H1 (cell line): ENCODE results near the gene CD79A. TPM values are rescaled to one million over a fixed set of nuclear protein-coding genes. Genes with fewer than 3 reads are reported as not detected.

Experiments used
- CTCF ChIA-PET: fragments of 300-600 bp; sonication (Branson Sonifier 250); formaldehyde crosslinking; loops from one replicate; lab custom pipeline; 2021; ENCODE audit not compliant: partially characterized antibody; lab: Charles Lee
- POLR2A ChIA-PET: fragments of 300-600 bp; sonication (Branson Sonifier 250); formaldehyde crosslinking; loops from one replicate; lab custom pipeline; 2021; ENCODE audit warnings: inconsistent platforms; ENCODE audit not compliant: partially characterized antibody; lab: Charles Lee
- DNase-seq, 2 experiments: peaks; one replicate each; pipeline versions ENCODE4 v3.0.0 to v3.0.0-alpha.2; 2010 to 2022; ENCODE audit warnings: low spot score in 2 of 2, low read depth in 1 of 2, mixed read lengths in 1 of 2
- FAIRE-seq: peaks from 2 replicates; lab custom pipeline; 2011; peaks lifted over from hg19 to GRCh38; lab: Jason Lieb, UNC
- H2AFZ ChIP-seq: 2 replicates; pipeline ENCODE4 v1.8.1; 2012; ENCODE audit warnings: low read length, inconsistent platforms
- H2AK5ac ChIP-seq: 2 replicates; pipeline ENCODE4 v1.6.1; 2013; ENCODE audit warnings: low read depth, low read length
- H2BK120ac ChIP-seq: replicated peaks from 2 replicates; pipeline ENCODE3; 2013; ENCODE audit warnings: low read depth, low read length, inconsistent platforms
- H2BK12ac ChIP-seq: 2 replicates; pipeline ENCODE4 v1.6.1; 2013; ENCODE audit warnings: low read depth, low read length
- H2BK15ac ChIP-seq: 2 replicates; pipeline ENCODE4 v1.6.1; 2013; ENCODE audit warnings: low read length
- H2BK20ac ChIP-seq: 2 replicates; pipeline ENCODE4 v1.6.1; 2013; ENCODE audit warnings: low read length
- H2BK5ac ChIP-seq: 2 replicates; pipeline ENCODE4 v1.6.1; 2013; ENCODE audit warnings: low read depth, low read length
- H3K14ac ChIP-seq: 2 replicates; pipeline ENCODE4 v1.6.1; 2013; ENCODE audit warnings: inconsistent platforms; ENCODE audit not compliant: insufficient read length
- H3K18ac ChIP-seq: 2 replicates; pipeline ENCODE4 v1.6.1; 2013; ENCODE audit warnings: low read length; ENCODE audit errors: extremely low read depth
- H3K23ac ChIP-seq: 2 replicates; pipeline ENCODE4 v1.6.1; 2013; ENCODE audit warnings: inconsistent platforms; ENCODE audit not compliant: insufficient read length
- H3K23me2 ChIP-seq: 2 replicates; pipeline ENCODE4 v1.6.1; 2013; ENCODE audit warnings: low read depth, low read length
- H3K27ac ChIP-seq: 2 replicates; pipeline ENCODE4 v1.6.1; 2011; ENCODE audit warnings: low read depth, low read length, inconsistent platforms
- H3K27me3 ChIP-seq, 4 experiments: replicated peaks in 1 of 4; 1 replicate in 1 of 4; 2 replicates in 3 of 4; pipeline versions ENCODE4 v1.6.1 to v1.8.1; 2011 to 2013; ENCODE audit warnings: low read length in 3 of 4, mild to moderate bottlenecking in 3 of 4, inconsistent platforms in 2 of 4, mixed read lengths in 2 of 4, moderate library complexity in 1 of 4; ENCODE audit not compliant: control insufficient read depth in 3 of 4, insufficient read depth in 3 of 4; ENCODE audit errors: extremely low read depth in 1 of 4
- H3K36me3 ChIP-seq, 4 experiments: 2 replicates each; pipeline versions ENCODE4 v1.6.1 to v1.8.1; 2011 to 2013; ENCODE audit warnings: mild to moderate bottlenecking in 4 of 4, low read length in 3 of 4, moderate library complexity in 2 of 4, control low read depth in 1 of 4, inconsistent platforms in 1 of 4; ENCODE audit not compliant: insufficient read depth in 4 of 4, control insufficient read depth in 2 of 4
- H3K4ac ChIP-seq: replicated peaks from 2 replicates; pipeline ENCODE3; 2013; ENCODE audit warnings: low read length, low read depth, mixed read lengths, inconsistent platforms; ENCODE audit not compliant: insufficient read length
- H3K4me1 ChIP-seq, 4 experiments: replicated peaks in 1 of 4; 1 replicate in 1 of 4; 2 replicates in 3 of 4; pipeline versions ENCODE4 v1.6.1 to v1.8.1; 2011 to 2013; ENCODE audit warnings: low read length in 3 of 4, inconsistent platforms in 2 of 4, mixed read lengths in 1 of 4; ENCODE audit not compliant: insufficient read depth in 4 of 4, control insufficient read depth in 3 of 4
- H3K4me2 ChIP-seq, 2 experiments: 2 replicates each; pipeline versions ENCODE4 v1.6.1 to v1.8.1; 2011 to 2013; ENCODE audit warnings: low read depth in 2 of 2, low read length in 2 of 2, control low read depth in 1 of 2, inconsistent platforms in 1 of 2, mild to moderate bottlenecking in 1 of 2; ENCODE audit not compliant: insufficient read depth in 1 of 2
- H3K4me3 ChIP-seq, 4 experiments: fragments of 200-600, 300-600 bp in 1 of 4; sonication (generic), shearing (Covaris generic), sonication (Bioruptor Twin) in 1 of 4; 2 replicates each; pipeline versions ENCODE4 v1.5.1 to v1.8.1; 2011 to 2016; ENCODE audit warnings: low read length in 4 of 4, low read depth in 3 of 4, control low read depth in 2 of 4, inconsistent platforms in 2 of 4, mild to moderate bottlenecking in 2 of 4, mixed read lengths in 1 of 4, moderate library complexity in 1 of 4; ENCODE audit not compliant: insufficient read depth in 2 of 4; ENCODE audit errors: extremely low read depth in 1 of 4
- H3K56ac ChIP-seq: replicated peaks from 2 replicates; pipeline ENCODE3; 2013; ENCODE audit warnings: low read depth, mild to moderate bottlenecking, mixed read lengths, low read length, inconsistent platforms; ENCODE audit not compliant: insufficient read length
- H3K79me1 ChIP-seq: 2 replicates; pipeline ENCODE4 v1.6.1; 2013; ENCODE audit warnings: low read depth, low read length, control low read depth
- H3K79me2 ChIP-seq, 2 experiments: 2 replicates each; pipeline versions ENCODE4 v1.6.1 to v1.8.1; 2012 to 2013; ENCODE audit warnings: low read length in 2 of 2, mild to moderate bottlenecking in 2 of 2, inconsistent platforms in 1 of 2; ENCODE audit not compliant: insufficient read depth in 2 of 2, control insufficient read depth in 1 of 2
- H3K9ac ChIP-seq, 4 experiments: replicated peaks in 1 of 4; 1 replicate in 1 of 4; 2 replicates in 3 of 4; pipeline versions ENCODE4 v1.6.1 to v1.8.1; 2011 to 2013; ENCODE audit warnings: low read depth in 3 of 4, low read length in 3 of 4, control low read depth in 2 of 4, mild to moderate bottlenecking in 2 of 4, moderate library complexity in 2 of 4, inconsistent platforms in 1 of 4; ENCODE audit errors: extremely low read depth in 1 of 4
- H3K9me3 ChIP-seq, 2 experiments: 2 replicates each; pipeline versions ENCODE4 v1.6.1 to v1.8.1; 2012 to 2013; ENCODE audit warnings: mild to moderate bottlenecking in 2 of 2, moderate library complexity in 2 of 2, control low read depth in 1 of 2, inconsistent platforms in 1 of 2, low read depth in 1 of 2, low read length in 1 of 2, mixed read lengths in 1 of 2; ENCODE audit not compliant: insufficient read depth in 2 of 2
- H4K20me1 ChIP-seq, 2 experiments: replicated peaks in 1 of 2; 2 replicates each; pipeline versions ENCODE3 to v1.8.1; 2011 to 2013; ENCODE audit warnings: inconsistent platforms in 2 of 2, low read length in 2 of 2, mild to moderate bottlenecking in 1 of 2; ENCODE audit not compliant: insufficient read depth in 2 of 2, control insufficient read depth in 1 of 2
- H4K5ac ChIP-seq: 2 replicates; pipeline ENCODE4 v1.6.1; 2013; ENCODE audit warnings: low read length, low read depth, mixed read lengths, inconsistent platforms; ENCODE audit not compliant: insufficient read length
- H4K8ac ChIP-seq: 2 replicates; pipeline ENCODE4 v1.8.0; 2013; ENCODE audit warnings: mild to moderate bottlenecking, moderate library complexity, low read length, inconsistent platforms; ENCODE audit not compliant: insufficient read depth; ENCODE audit errors: extremely low read depth
- H4K91ac ChIP-seq: replicated peaks from 2 replicates; pipeline ENCODE3; 2013; ENCODE audit warnings: low read length, mixed read lengths, inconsistent platforms; ENCODE audit not compliant: insufficient read length
- KDM1A ChIP-seq: fragments of 200-600, 300-600 bp; sonication (generic); IDR thresholded peaks from 2 replicates; pipeline ENCODE4 v1.7.1; 2016; ENCODE audit warnings: mild to moderate bottlenecking, low read length, borderline replicate concordance
- WGBS, 2 experiments: shearing (Covaris generic) in 1 of 2; methylation state at CpG; one replicate each; pipeline versions ENCODE4 v1.1.6 to v1.1.7; 2013 to 2015; ENCODE audit warnings: low lambda C conversion rate in 2 of 2, mixed read lengths in 2 of 2, inconsistent platforms in 1 of 2, low coverage in 1 of 2, missing lambda C conversion rate in 1 of 2; ENCODE audit not compliant: insufficient replicate concordance in 2 of 2, insufficient coverage in 1 of 2, insufficient read length in 1 of 2; ENCODE audit errors: extremely low coverage in 1 of 2, missing lambda C conversion rate in 1 of 2; 5-methylcytosine and 5-hydroxymethylcytosine counted together
- polyA plus RNA-seq, 7 experiments: library from polyadenylated mRNA; depleted of rRNA in 3 of 7; stranded (reverse) in 5 of 7; unstranded in 2 of 7; fragments of >200 nt in 5 of 7; fragments of 200-250 nt in 2 of 7; gene quantifications; 1 replicate in 5 of 7; 2 replicates in 1 of 7; 4 replicates in 1 of 7; pipeline versions ENCODE4 v1.2.1 to v1.2.3, GENCODE V29; 2011 to 2013; ENCODE audit warnings: missing spikeins in 2 of 7, mixed read lengths in 2 of 7
- total RNA-seq: library from RNA; stranded (reverse); fragmentation: NEBNext Ultra II Directional; extraction: Animal tissue kit (Norgen Biotek cat#: 25700); gene quantifications from 2 replicates; pipeline ENCODE4 v1.2.1, GENCODE V29; 2021

Gene CD79A
- total and polyA plus RNA-seq, 2 of the 8 experiments (the other 6 are each of a cell fraction or from before 2014, with no cell fraction given), result 0.54 to 0.77 TPM

- Histone ChIP-seq H3K4me3 (no peak overlapping the region), H3K4ac (no peak overlapping the region), H3K79me1 (no peaks in the 10 kb centered on the region), H2AFZ (no peak overlapping the region), H4K20me1 (no peaks in the 10 kb centered on the region), H3K18ac (no peak overlapping the region), H3K14ac (no peak overlapping the region), H2AK5ac (no peak overlapping the region), H2BK15ac (no peak overlapping the region), H3K4me1 (no peaks in the 10 kb centered on the region; a peak in 1 of 7 replicates), H3K56ac (no peak overlapping the region), H2BK20ac (no peak overlapping the region), H4K8ac (no peak overlapping the region), H3K27ac (no peak overlapping the region), H4K5ac (no peak overlapping the region), H3K9ac (no peak overlapping the region), H2BK5ac (no peak overlapping the region), H4K91ac (no peak overlapping the region), H3K79me2 (no peaks in the 10 kb centered on the region), H2BK120ac (no peak overlapping the region), H3K23me2 (no peaks in the 10 kb centered on the region), H3K27me3 (no peaks in the 10 kb centered on the region; a peak in 1 of 7 replicates), H3K4me2 (no peak overlapping the region), H3K23ac (no peak overlapping the region), H3K36me3 (no peaks in the 10 kb centered on the region), H2BK12ac (no peak overlapping the region), H3K9me3 (peaks cover 0 to 23% of the 10 kb centered on the region in 2 experiments; a peak in 3 of 4 replicates)
- CTCF ChIA-PET, result interaction anchor here (1.2 to 2.1 kb wide), 3 partner anchors 12 to 56 kb away, joined by 3 to 9 read pairs (median 6); no protein-coding TSS in a partner anchor
- 84% methylated on average over 6 of the region's 6 CpGs; no CpG with 5 or more reads in 1 of the 2 experiments for WGBS, 2 experiments
- no peak for FAIRE-seq
- POLR2A ChIA-PET, result interaction anchor here (1.5 to 4.1 kb wide), 2 partner anchors 11 to 16 kb away, joined by 6 to 31 read pairs; partner anchors contain the start of gene RPS19
- DNase-seq, result no peak
- TF ChIP-seq KDM1A, result no peak
These were observed 28.4 kb upstream of the CD79A start for GRCh38 chr19:41848666-41849065.
